HL-60 (cell line): Measurements from ENCODE around the gene NKX6-2.

ENCODE experiments used
- TF ChIP-seq, protein P1 (sequence below): IDR thresholded peaks from one replicate; pipeline ENCODE4 v1.5.1; 2011; ENCODE audit warnings: low read length, control low read depth, inconsistent platforms; ENCODE audit not compliant: insufficient read depth
- TF ChIP-seq, protein P2 (sequence below): IDR thresholded peaks from 2 replicates; pipeline ENCODE4 v1.6.1; 2012; ENCODE audit warnings: low read depth; ENCODE audit not compliant: insufficient replicate concordance

DNA sequence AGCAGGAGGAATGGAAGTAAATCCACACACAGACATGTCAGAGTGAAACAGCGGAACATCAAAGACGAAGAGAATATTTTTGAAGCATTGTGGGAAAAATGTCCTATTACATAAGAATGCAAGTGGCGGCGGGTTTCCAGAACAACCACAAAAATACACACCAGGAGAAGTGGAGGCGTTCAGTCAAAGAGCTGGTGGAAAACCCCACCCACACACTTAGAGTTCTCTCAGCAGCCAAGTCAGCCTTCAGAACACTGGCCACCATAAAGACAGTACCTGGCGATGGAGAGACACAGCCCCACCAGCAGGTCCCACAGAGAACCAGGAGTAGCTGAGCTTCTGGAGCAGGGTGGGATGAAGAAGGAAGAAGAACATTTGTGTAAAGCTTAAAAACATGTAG, 23.7 kb downstream of the NKX6-2 start:
- TF ChIP-seq, protein P1, sequence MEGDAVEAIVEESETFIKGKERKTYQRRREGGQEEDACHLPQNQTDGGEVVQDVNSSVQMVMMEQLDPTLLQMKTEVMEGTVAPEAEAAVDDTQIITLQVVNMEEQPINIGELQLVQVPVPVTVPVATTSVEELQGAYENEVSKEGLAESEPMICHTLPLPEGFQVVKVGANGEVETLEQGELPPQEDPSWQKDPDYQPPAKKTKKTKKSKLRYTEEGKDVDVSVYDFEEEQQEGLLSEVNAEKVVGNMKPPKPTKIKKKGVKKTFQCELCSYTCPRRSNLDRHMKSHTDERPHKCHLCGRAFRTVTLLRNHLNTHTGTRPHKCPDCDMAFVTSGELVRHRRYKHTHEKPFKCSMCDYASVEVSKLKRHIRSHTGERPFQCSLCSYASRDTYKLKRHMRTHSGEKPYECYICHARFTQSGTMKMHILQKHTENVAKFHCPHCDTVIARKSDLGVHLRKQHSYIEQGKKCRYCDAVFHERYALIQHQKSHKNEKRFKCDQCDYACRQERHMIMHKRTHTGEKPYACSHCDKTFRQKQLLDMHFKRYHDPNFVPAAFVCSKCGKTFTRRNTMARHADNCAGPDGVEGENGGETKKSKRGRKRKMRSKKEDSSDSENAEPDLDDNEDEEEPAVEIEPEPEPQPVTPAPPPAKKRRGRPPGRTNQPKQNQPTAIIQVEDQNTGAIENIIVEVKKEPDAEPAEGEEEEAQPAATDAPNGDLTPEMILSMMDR = no peak
- TF ChIP-seq, protein P2, sequence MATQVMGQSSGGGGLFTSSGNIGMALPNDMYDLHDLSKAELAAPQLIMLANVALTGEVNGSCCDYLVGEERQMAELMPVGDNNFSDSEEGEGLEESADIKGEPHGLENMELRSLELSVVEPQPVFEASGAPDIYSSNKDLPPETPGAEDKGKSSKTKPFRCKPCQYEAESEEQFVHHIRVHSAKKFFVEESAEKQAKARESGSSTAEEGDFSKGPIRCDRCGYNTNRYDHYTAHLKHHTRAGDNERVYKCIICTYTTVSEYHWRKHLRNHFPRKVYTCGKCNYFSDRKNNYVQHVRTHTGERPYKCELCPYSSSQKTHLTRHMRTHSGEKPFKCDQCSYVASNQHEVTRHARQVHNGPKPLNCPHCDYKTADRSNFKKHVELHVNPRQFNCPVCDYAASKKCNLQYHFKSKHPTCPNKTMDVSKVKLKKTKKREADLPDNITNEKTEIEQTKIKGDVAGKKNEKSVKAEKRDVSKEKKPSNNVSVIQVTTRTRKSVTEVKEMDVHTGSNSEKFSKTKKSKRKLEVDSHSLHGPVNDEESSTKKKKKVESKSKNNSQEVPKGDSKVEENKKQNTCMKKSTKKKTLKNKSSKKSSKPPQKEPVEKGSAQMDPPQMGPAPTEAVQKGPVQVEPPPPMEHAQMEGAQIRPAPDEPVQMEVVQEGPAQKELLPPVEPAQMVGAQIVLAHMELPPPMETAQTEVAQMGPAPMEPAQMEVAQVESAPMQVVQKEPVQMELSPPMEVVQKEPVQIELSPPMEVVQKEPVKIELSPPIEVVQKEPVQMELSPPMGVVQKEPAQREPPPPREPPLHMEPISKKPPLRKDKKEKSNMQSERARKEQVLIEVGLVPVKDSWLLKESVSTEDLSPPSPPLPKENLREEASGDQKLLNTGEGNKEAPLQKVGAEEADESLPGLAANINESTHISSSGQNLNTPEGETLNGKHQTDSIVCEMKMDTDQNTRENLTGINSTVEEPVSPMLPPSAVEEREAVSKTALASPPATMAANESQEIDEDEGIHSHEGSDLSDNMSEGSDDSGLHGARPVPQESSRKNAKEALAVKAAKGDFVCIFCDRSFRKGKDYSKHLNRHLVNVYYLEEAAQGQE = no peak
